Psoas muscle (tissue), 8 donors: Measurements from ENCODE around the gene HEBP1. TPM values are rescaled to one million over a fixed set of nuclear protein-coding genes. Genes with fewer than 3 reads are reported as not detected.

ENCODE experiments used
- ATAC-seq, 4 donors: fragments of 200-7000 bp; cut with Tn5 transposase; one replicate each; pipeline ENCODE4 v1.9.1; 2020; ENCODE audit warnings: moderate library complexity in 3 of 4, mild to moderate bottlenecking in 2 of 4
- DNase-seq, 2 donors: peaks; one replicate each; pipeline ENCODE4 v3.0.0-alpha.2; 2020
- H3K27ac ChIP-seq: fragments of 200-600 bp; one replicate; pipeline ENCODE4 v1.8.0; 2022
- H3K27me3 ChIP-seq, 3 donors: fragments of 200-600 bp in 1 of 3; one replicate each; pipeline versions ENCODE4 v1.6.1 to v1.8.0; 2013 to 2022; ENCODE audit warnings: low read length in 2 of 3, mild to moderate bottlenecking in 2 of 3, moderate library complexity in 1 of 3; ENCODE audit not compliant: insufficient read depth in 3 of 3
- H3K36me3 ChIP-seq, 2 donors: fragments of 200-600 bp in 1 of 2; one replicate each; pipeline versions ENCODE4 v1.6.1 to v1.8.0; 2013 to 2022; ENCODE audit warnings: low read depth in 1 of 2, mild to moderate bottlenecking in 1 of 2, moderate library complexity in 1 of 2; ENCODE audit not compliant: insufficient read depth in 1 of 2
- H3K4me1 ChIP-seq: fragments of 200-600 bp; one replicate; pipeline ENCODE4 v1.8.0; 2022
- H3K4me3 ChIP-seq: fragments of 200-600 bp; one replicate; pipeline ENCODE4 v1.8.0; 2022; ENCODE audit warnings: mild to moderate bottlenecking
- H3K9me3 ChIP-seq: fragments of 200-600 bp; one replicate; pipeline ENCODE4 v1.8.0; 2022
- CTCF ChIP-seq: fragments of 200-600 bp; IDR thresholded peaks from one replicate; pipeline ENCODE4 v1.8.0; 2022; ENCODE audit warnings: antibody characterized with exemption
- WGBS, 3 donors: extraction: QIAGEN DNeasy Blood & Tissue Kit; methylation state at CpG; one replicate each; pipeline versions ENCODE4 v1.1.6 to v1.1.7; 2013; 5-methylcytosine and 5-hydroxymethylcytosine counted together
- intact Hi-C, 2 donors: fragments of 100-400 bp; cut with DNase I; formaldehyde crosslinking; loops; one replicate each; pipeline versions ENCODE4 v1.11.0 to v1.14.2; 2022
- polyA plus RNA-seq, 3 donors: library from polyadenylated mRNA; stranded (reverse); fragments of 200-250 nt; gene quantifications; one replicate each; pipeline ENCODE4 v1.2.3, GENCODE V29; 2013
- total RNA-seq, 4 donors: library from RNA; stranded (reverse); fragmentation: NEBNext Ultra II Directional in 2 of 4; extraction: Animal tissue kit (Norgen Biotek cat#: 25700) in 2 of 4; gene quantifications; one replicate each; pipeline versions ENCODE4 v1.2.1 to v1.2.4, GENCODE V29; 2021 to 2023
- donor health status: healthy with polysubstance abuse.
- donor health status: DM: no; HTN: no; CAD: no; lungs with moderate emphysema.
- donor health status: Bipolar disorder and iron deficiency.
- donor health status: healthy.
- donor health status: DM: yes; HTN: yes; CAD: no.
- donor health status: DM: no; HTN: no; CAD: no.
- donor health status: DM: no; HTN: no; CAD: no.
- donor health status: DM: yes; HTN: yes; CAD: no.

Gene HEBP1
- total and polyA plus RNA-seq, 7 donors, result 19.4 to 39.3 (median 33.3) TPM

DNA sequence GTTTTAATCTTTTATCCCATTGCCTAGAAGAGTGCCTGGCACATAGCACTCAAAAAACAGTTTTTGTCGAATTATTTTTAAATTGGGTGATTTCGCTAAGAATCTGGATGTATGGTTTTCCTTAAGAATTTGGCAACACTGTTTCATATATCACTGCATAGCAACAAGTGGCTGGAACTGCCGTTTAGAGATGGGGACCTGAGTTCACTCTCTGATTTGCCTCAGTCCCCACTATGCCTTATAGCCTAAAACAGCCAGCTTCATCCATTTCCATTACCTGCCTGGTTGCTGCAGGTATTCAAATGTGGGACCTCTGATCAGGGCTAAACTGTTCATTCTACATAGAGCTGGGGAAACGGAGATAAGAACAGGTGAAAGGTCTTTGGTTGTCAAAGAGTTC, 1.8 kb downstream of the HEBP1 start:
- peaks cover 15% of the 10 kb centered on the region for H3K4me1 ChIP-seq
- intact Hi-C loops, result no loop called here
- TF ChIP-seq CTCF, result no peak
- no peak for ATAC-seq
- H3K27ac ChIP-seq, result no peak overlapping the region
- WGBS, 3 donors, result 83 to 88% (median 87%) methylated on average over 4 of the region's 4 CpGs
- no peaks in the 10 kb centered on the region for H3K9me3 ChIP-seq
- no peaks in the 10 kb centered on the region for H3K27me3 ChIP-seq
- DNase-seq, result no peak
- H3K4me3 ChIP-seq, result no peak overlapping the region
- peaks cover 0 to 4% of the 10 kb centered on the region in 2 donors for H3K36me3 ChIP-seq

GRCh38 chr12:12997734-12998133, 2.3 kb downstream of the HEBP1 start:
- ATAC-seq (no peak), DNase-seq (no peak)
- H3K4me1 ChIP-seq, result peaks cover 15% of the 10 kb centered on the region
- H3K27me3 ChIP-seq, result no peaks in the 10 kb centered on the region
- WGBS, 3 donors, result 47 to 97% (median 84%) methylated on average over 2 of the region's 2 CpGs
- intact Hi-C loops, result no loop called here
- H3K9me3 ChIP-seq, result no peaks in the 10 kb centered on the region
- no peak for TF ChIP-seq CTCF
- peaks cover 0 to 4% of the 10 kb centered on the region in 2 donors for H3K36me3 ChIP-seq
- no peak overlapping the region for H3K27ac ChIP-seq
- H3K4me3 ChIP-seq, result no peak overlapping the region

GRCh38 chr12:12997156-12997555, 2.9 kb downstream of the HEBP1 start:
- H3K4me3 ChIP-seq, result no peak overlapping the region
- intact Hi-C loops, result no loop called here
- 67 to 72% (median 70%) methylated on average over 3 of the region's 3 CpGs for WGBS, 3 donors

DNA sequence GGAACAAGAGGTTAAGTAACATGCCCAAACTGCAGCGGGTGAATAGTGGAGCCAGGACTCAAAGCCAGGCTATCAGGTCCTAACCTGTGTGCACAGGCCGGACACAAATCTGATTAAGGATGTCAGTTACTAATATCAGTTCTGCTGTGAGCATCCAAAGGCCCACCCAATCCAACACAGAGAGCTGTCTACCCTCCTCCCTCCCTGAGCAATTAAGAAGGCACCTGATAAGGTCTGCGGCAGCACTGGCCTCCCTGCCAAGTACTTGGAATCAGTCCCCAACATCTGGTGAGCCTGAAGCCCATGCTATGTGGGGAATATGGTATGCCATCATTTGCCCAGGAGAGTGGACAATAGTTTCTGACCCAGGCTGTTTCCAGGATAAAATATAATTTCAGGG, 3.9 kb downstream of the HEBP1 start:
- Histone ChIP-seq H3K27ac (no peak overlapping the region), H3K27me3 (no peaks in the 10 kb centered on the region), H3K4me3 (no peak overlapping the region), H3K36me3 (peaks cover 0 to 4% of the 10 kb centered on the region in 2 donors), H3K9me3 (no peaks in the 10 kb centered on the region), H3K4me1 (peaks cover 15% of the 10 kb centered on the region)
- DNase-seq, result no peak
- intact Hi-C loops, result no loop called here
- WGBS, 3 donors, result 57 to 74% (median 64%) methylated on average over 3 of the region's 3 CpGs
- no peak for ATAC-seq
- TF ChIP-seq CTCF, result no peak

More at GRCh38 chr12:12997156-12997555, 2.9 kb downstream of the HEBP1 start:
- Histone ChIP-seq H3K27me3 (no peaks in the 10 kb centered on the region), H3K36me3 (peaks cover 0 to 4% of the 10 kb centered on the region in 2 donors), H3K27ac (no peak overlapping the region), H3K9me3 (no peaks in the 10 kb centered on the region), H3K4me1 (peaks cover 15% of the 10 kb centered on the region)
- TF ChIP-seq CTCF, result no peak
- ATAC-seq (no peak), DNase-seq (no peak)

- intact Hi-C loops, result no loop called here
- H3K4me1 ChIP-seq, result peaks cover 15% of the 10 kb centered on the region
- DNase-seq, result no peak
- H3K36me3 ChIP-seq, result peaks cover 0 to 4% of the 10 kb centered on the region in 2 donors
- no peak overlapping the region for H3K4me3 ChIP-seq
- no peaks in the 10 kb centered on the region for H3K27me3 ChIP-seq
- WGBS, 3 donors, result 96 to 98% (median 97%) methylated on average over 3 of the region's 3 CpGs
- no peaks in the 10 kb centered on the region for H3K9me3 ChIP-seq
- H3K27ac ChIP-seq, result no peak overlapping the region
- ATAC-seq, result no peak
- no peak for TF ChIP-seq CTCF
Measured at GRCh38 chr12:12995088-12995487, 5.0 kb downstream of the HEBP1 start.
